ENCODE results near the gene NEMP1. TPM values are rescaled to one million over a fixed set of nuclear protein-coding genes. Genes with fewer than 3 reads are reported as not detected.

The NEMP1 gene
- total RNA-seq = 12.7 and 22.1 TPM in 2 replicates

DNA sequence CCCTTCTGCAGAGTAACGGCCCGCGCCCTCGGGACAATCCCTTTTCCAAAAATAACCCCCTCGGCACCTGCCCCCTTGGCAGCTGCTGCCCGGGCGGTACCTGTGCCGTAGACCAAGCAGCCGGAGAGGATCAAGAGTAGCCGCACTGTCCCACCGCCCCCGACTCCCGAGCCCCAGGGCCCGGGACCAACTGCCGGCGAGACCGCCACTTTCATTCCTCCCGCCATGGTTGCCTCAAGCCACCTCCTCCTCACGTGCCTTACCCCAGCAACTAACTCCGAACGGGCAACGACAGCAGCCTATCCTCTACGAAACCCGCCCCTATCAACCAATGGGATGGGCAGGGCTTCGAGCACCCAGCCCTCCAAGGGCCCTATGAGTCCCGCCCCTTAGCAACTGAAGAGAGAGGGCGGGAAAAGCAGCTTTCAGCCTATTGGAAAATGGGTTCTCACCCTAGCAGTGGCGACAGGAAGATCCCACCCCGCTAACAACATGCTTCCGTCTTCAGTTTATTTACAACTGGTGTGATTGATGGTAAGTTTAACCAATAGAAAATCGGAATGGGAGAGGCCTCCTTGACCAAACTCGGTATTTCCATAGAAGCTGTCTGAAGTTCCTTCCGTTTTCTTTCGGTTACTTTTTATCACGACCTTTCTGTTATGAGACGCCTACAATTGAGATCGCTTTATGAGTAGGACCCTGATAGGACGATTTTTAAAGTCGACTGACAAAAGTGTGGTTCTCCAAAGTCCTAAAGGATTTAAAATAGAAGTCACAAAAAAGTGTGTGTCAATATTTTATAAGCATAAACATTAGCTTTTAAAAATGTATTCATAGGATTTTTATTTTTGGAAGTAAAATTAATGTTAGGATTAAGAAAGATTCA is at the start of gene NEMP1:
TSS of gene NEMP1 (minus strand) at position 273 of the 886 bp plus-strand sequence. CDS start at position 227, 46 bp downstream.

DNA sequence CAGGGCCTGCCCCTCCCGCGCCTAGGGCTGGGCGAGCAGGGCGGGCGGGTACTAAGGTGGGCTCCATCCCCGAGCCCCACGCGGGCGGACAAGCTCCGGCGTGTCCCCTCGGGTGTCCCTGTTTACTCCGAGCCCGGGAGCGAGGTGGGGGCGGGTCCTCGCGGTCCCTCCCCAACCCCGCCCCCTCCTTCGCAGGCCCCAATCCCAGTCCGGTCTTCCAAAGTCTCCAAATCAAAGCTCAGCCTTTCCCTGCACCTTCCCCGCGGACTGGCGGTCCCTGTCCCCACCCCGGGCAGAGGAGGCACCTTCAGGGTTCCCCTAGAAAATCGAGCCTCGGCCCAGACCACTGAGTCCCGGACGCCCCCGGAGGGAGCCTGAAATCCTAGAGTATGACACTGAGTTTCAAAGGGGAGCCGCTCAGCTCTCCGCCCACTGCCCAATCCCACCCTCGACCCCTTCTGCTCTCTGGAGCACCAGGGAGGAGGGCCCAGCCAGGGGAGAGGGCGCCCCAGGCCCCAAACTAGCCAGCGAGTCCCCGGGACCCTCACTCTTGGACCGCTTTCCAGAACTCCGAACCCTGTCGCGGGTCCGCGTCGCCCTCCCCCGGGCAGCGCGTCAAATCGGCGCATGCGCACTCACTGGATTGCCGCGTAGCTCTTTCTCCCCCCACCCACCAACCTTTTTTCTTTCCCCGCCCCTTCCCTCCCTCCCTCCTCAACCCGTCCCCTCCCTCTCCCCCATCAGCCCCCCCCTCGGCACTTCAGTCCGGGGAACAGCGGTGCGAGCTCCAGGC is 49.3 kb upstream of the NEMP1 start, which contains the start of gene LRP1:
TSS of gene LRP1 (plus strand) at position 758 of the 793 bp plus-strand sequence. CDS start 482 bp downstream, outside the sequence.

GRCh38 chr12:57111031-57111734 is 32.6 kb upstream of the NEMP1 start, which contains the start of gene STAT6:
Gene STAT6, minus strand, starts transcription at chr12:57111362. Its CDS starts 3,084 bp downstream, at chr12:57108278.

GRCh38 chr12:57088354-57089270 is 10.0 kb upstream of the NEMP1 start, which contains the start of gene NAB2:
Gene NAB2, plus strand, starts transcription at chr12:57089114. Its CDS starts 158 bp downstream, at chr12:57089272.

GRCh38 chr12:57049890-57050289 is 28.7 kb downstream of the NEMP1 start, which contains the start of gene MYO1A:
Gene MYO1A, minus strand, starts transcription at chr12:57050129. Its CDS starts 1,806 bp downstream, at chr12:57048323.

DNA sequence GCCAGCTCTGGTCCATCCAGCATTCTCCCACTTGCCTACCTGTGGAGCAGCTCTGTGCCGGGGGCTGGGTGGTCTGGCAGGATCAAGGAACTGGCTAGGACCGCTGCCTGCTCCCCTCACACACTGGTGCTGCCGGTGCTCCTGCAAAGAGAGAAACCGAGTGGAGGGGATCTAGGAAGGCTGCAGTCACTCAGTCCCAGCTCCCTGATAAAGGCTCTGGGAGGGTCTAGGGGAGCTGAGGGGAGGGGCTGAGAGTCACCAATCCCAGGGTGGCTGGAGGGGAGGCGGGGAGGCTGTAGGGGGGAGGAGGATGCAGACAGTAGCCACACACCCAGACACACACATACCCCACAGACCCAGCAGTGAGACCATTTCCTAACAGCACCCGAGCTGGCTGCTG is 62.2 kb downstream of the NEMP1 start, which contains the start of gene TAC3:
TSS of gene TAC3 (minus strand) at position 182 of the 400 bp plus-strand sequence. CDS start 732 bp downstream, outside the sequence.

DNA sequence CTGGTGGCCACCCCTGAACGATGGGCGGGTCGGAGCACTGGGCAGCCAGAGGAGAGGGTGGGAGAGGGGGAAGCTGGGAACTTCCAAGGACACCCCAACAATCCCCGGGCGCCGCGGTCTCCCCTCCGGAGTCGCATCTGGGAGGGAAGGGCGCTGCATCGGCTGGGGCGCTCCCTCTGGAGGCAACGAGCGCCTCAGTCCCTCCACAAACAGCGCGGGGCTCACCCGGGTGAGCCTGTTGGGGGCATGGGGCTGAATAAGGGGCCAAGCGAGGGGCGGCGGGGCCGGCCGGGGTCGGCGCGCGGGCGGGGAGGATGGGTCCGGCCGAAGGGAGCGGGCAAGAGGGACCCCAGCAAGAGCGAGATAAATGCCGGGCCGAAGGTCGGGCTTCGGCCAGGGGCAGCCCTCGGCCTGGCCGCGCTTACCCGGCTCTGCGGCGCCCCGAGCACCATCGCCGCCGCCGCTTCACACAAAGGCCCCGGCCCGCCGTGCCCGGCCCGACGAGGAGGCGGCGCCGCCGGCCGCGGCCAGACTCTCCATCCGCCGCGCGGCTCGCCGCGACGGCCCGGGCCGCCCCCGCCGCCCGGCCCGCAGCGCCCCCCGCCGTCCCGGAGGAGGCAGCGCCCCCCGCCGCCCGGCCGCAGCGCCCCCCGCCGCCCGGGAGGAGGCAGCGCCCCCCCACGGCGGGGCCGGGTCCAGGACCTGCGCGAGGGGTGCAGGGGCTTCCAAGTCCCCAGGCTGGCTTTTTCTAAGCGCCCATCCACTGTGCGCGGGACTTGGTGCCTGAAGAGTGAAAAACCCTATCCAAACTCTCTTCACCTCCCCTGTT is 72.4 kb downstream of the NEMP1 start, which contains the start of gene ZBTB39:
TSS of gene ZBTB39 (minus strand) at position 567 of the 829 bp plus-strand sequence. CDS start 1,629 bp downstream, outside the sequence.

Other genes with a start within 250 kb of the NEMP1 start
- gene SDR9C7, start 144.4 kb downstream of the NEMP1 start, total RNA-seq = not detected in 2 replicates
- gene RDH16, start 121.2 kb downstream of the NEMP1 start, total RNA-seq = 0.22 and 0.25 TPM in 2 replicates
- 5.1 and 5.3 TPM in 2 replicates for gene ZBTB39, start 72.2 kb downstream of the NEMP1 start, total RNA-seq
- not detected in 2 replicates for gene TAC3, start 62.3 kb downstream of the NEMP1 start, total RNA-seq
- gene MYO1A, start 28.7 kb downstream of the NEMP1 start, total RNA-seq = 0.12 TPM in 1 of 2 replicates, not detected in the other
- 88.9 and 104 TPM in 2 replicates for gene NAB2, start 10.3 kb upstream of the NEMP1 start, total RNA-seq
- 55.6 and 61.0 TPM in 2 replicates for gene STAT6, start 32.6 kb upstream of the NEMP1 start, total RNA-seq
- gene LRP1, start 49.7 kb upstream of the NEMP1 start, total RNA-seq = 222 and 524 TPM in 2 replicates
- not detected in 2 replicates for gene LRP1-AS, start 68.8 kb upstream of the NEMP1 start, total RNA-seq
- gene NXPH4, start 138.0 kb upstream of the NEMP1 start, total RNA-seq = 1.7 and 4.0 TPM in 2 replicates
- gene SHMT2, start 150.9 kb upstream of the NEMP1 start, total RNA-seq = 368 and 374 TPM in 2 replicates
- 0.22 and 0.50 TPM in 2 replicates for gene STAC3, start 172.4 kb upstream of the NEMP1 start, total RNA-seq